ENCODE data around the gene OR12D3. TPM values are rescaled to one million over a fixed set of nuclear protein-coding genes. Genes with fewer than 3 reads are reported as not detected.

Gene OR12D3, protein sequence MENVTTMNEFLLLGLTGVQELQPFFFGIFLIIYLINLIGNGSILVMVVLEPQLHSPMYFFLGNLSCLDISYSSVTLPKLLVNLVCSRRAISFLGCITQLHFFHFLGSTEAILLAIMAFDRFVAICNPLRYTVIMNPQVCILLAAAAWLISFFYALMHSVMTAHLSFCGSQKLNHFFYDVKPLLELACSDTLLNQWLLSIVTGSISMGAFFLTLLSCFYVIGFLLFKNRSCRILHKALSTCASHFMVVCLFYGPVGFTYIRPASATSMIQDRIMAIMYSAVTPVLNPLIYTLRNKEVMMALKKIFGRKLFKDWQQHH
- total RNA-seq: not detected

GRCh38 chr6:29375191-29375590 lies at the start of gene OR12D3:
OR12D3 (minus strand) TSS chr6:29375291; CDS start chr6:29375287, 4 bp downstream.

GRCh38 chr6:29414588-29414987 lies 39.5 kb upstream of the OR12D3 start, which contains the start of gene OR12D1:
OR12D1 (plus strand) TSS chr6:29414928.

GRCh38 chr6:29395331-29395730 lies 20.2 kb upstream of the OR12D3 start, which contains the start of gene OR12D2:
OR12D2 (plus strand) TSS chr6:29395631; CDS start chr6:29396700, 1,069 bp downstream.

GRCh38 chr6:29368765-29369164 lies 6.3 kb downstream of the OR12D3 start, which contains the start of gene OR5V1:
OR5V1 (minus strand) TSS chr6:29368865; CDS start chr6:29356195, 12,670 bp downstream.

Other genes with a start within 250 kb of the OR12D3 start
- gene OR2J2, start 204.4 kb downstream of the OR12D3 start, total RNA-seq: not detected
- not detected for gene OR14J1, start 73.6 kb downstream of the OR12D3 start, total RNA-seq
- gene OR5V1, start 6.4 kb downstream of the OR12D3 start, total RNA-seq: not detected
- not detected for gene OR12D2, start 20.3 kb upstream of the OR12D3 start, total RNA-seq
- gene OR12D1, start 39.6 kb upstream of the OR12D3 start, total RNA-seq: not detected
- gene OR10C1, start 64.0 kb upstream of the OR12D3 start, total RNA-seq: not detected
- gene OR11A1, start 81.8 kb upstream of the OR12D3 start, total RNA-seq: not detected
- not detected for gene OR2H1, start 81.9 kb upstream of the OR12D3 start, total RNA-seq
- not detected for gene MAS1L, start 112.7 kb upstream of the OR12D3 start, total RNA-seq
- not detected for gene UBD, start 184.4 kb upstream of the OR12D3 start, total RNA-seq
- gene OR2H2, start 209.8 kb upstream of the OR12D3 start, total RNA-seq: not detected